Measurements from ENCODE around the gene LDB2. TPM values are rescaled to one million over a fixed set of nuclear protein-coding genes. Genes with fewer than 3 reads are reported as not detected.

LDB2 gene
- total and polyA plus RNA-seq, 2 donors (not counting 3 experiments of a cell fraction or from before 2014, with no cell fraction given), result 127 to 223 TPM

DNA sequence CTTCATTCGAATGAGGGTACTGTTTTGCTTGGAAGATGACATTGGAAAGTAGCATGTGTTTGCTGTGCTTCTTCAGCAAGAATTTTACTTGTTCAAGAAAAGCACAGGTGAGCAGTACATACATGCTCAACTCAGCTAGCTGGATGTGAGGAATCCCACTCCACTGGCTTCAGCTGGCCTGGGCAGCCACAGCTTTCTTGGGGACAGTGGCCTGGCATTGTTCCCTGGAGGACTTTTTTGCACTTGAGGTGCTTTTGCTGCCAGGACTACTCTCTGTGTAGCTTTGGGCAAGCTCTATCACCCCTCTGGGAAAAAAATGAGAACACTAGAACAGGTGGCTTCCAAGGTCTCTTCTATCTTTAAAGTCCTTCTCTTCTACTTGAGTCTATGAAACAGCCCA, 184.3 kb downstream of the LDB2 start:
- Histone ChIP-seq H3K36me3 (ENCODE audit: control insufficient read depth in 2 of 2, extremely low read depth in 1 of 2, insufficient read depth in 2 of 2, low read length in 2 of 2) (no peaks in the 10 kb centered on the region), H3K9me1 (replicated peaks; ENCODE audit: control insufficient read depth, extremely low read depth, insufficient read depth, low read length) (no peaks in the 10 kb centered on the region), H3K4me3 (replicated peaks in 1 of 3; ENCODE audit: insufficient read depth in 1 of 3, low read depth in 1 of 3, low read length in 3 of 3) (no peak overlapping the region), H4K20me1 (replicated peaks; ENCODE audit: control insufficient read depth, extremely low read depth, insufficient read depth, low read length) (no peaks in the 10 kb centered on the region), H3K9me3 (replicated peaks; ENCODE audit: control insufficient read depth, insufficient read depth, low read length) (no peaks in the 10 kb centered on the region), H3K27me3 (ENCODE audit: control insufficient read depth in 2 of 2, insufficient read depth in 2 of 2, low read length in 2 of 2) (no peaks in the 10 kb centered on the region), H3K79me2 (ENCODE audit: control insufficient read depth, insufficient read depth, low read length) (no peaks in the 10 kb centered on the region), H3K27ac (ENCODE audit: insufficient read depth, low read depth, low read length) (no peak overlapping the region), H3K4me2 (ENCODE audit: insufficient read depth, low read length) (no peak overlapping the region), H3K4me1 (ENCODE audit: control insufficient read depth, extremely low read depth, insufficient read depth, low read length) (no peaks in the 10 kb centered on the region), H2AFZ (ENCODE audit: low read depth, low read length) (no peak overlapping the region), H3K9ac (replicated peaks; ENCODE audit: extremely low read depth, insufficient read depth, low read length) (no peak overlapping the region)
- CTCF ChIA-PET, result interaction anchor here (0.8 kb wide), 1 partner anchor 197 kb away, joined by 3 read pairs; no protein-coding TSS in a partner anchor
- FAIRE-seq (no peak), DNase-seq (ENCODE audit: low read depth, low spot score) (no peak)
- intact Hi-C loops (cut with micrococcal nuclease) (no loop called here), dilution Hi-C loops (cut with MboI; ENCODE audit: extremely low pct_ligation_motif_present, low sequenced_read_pairs) (no loop called here)
- TF ChIP-seq JUN (IDR thresholded peaks at IDR 0.05; ENCODE audit: borderline replicate concordance, insufficient read depth, insufficient read length, low read depth) (no peak), EZH2 (IDR thresholded peaks at IDR 0.05; ENCODE audit: borderline replicate concordance, low read depth, low read length, severe bottlenecking) (no peak), CTCF (IDR thresholded peaks at IDR 0.05; ENCODE audit: extremely low read depth in 1 of 2, insufficient read depth in 1 of 2, low read depth in 1 of 2, low read length in 2 of 2) (no peak), POLR2A (IDR thresholded peaks at IDR 0.05; ENCODE audit: low read depth, low read length) (no peak), FOS (IDR thresholded peaks at IDR 0.05; ENCODE audit: borderline replicate concordance, insufficient read depth, low read length) (no peak), POLR2AphosphoS5 (IDR thresholded peaks at IDR 0.05; ENCODE audit: insufficient read depth, low read depth, low read length) (no peak), MYC (IDR thresholded peaks at IDR 0.05; ENCODE audit: low read depth, low read length) (no peak), GATA2 (IDR thresholded peaks at IDR 0.05; ENCODE audit: insufficient read depth, insufficient read length, low read depth, low read length) (no peak)
- TF ChIP-seq, protein P1, sequence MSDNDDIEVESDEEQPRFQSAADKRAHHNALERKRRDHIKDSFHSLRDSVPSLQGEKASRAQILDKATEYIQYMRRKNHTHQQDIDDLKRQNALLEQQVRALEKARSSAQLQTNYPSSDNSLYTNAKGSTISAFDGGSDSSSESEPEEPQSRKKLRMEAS (IDR thresholded peaks at IDR 0.05; ENCODE audit: insufficient read depth, insufficient read length), result no peak
- no TSS peak for BruUV-seq (replicated peaks)
- POLR2A ChIA-PET, result no interaction called here
